Glutamatergic neuron (in vitro differentiated cells): ENCODE data around the gene OXNAD1. TPM values are rescaled to one million over a fixed set of nuclear protein-coding genes. Genes with fewer than 3 reads are reported as not detected.
A peak's percentile ranks its signal among the peaks of the same experiment; 100 is the strongest.

ENCODE experiments used
- DNase-seq: peaks from one replicate; pipeline ENCODE4 v3.0.0; 2022
- H3K27ac Mint-ChIP-seq: one replicate; pipeline ENCODE4 v1.8.0; 2020; ENCODE audit warnings: mild to moderate bottlenecking, mixed read lengths, inconsistent platforms; ENCODE audit not compliant: unreplicated experiment
- H3K27me3 Mint-ChIP-seq: one replicate; pipeline ENCODE4 v1.8.0; 2020; ENCODE audit warnings: mild to moderate bottlenecking, moderate library complexity, mixed read lengths, inconsistent platforms; ENCODE audit not compliant: unreplicated experiment
- H3K36me3 Mint-ChIP-seq: one replicate; pipeline ENCODE4 v1.8.0; 2020; ENCODE audit warnings: mild to moderate bottlenecking, mixed read lengths, inconsistent platforms; ENCODE audit not compliant: unreplicated experiment
- H3K4me1 Mint-ChIP-seq: one replicate; pipeline ENCODE4 v1.8.0; 2020; ENCODE audit warnings: mild to moderate bottlenecking, low read depth, mixed read lengths, inconsistent platforms; ENCODE audit not compliant: unreplicated experiment
- H3K4me3 Mint-ChIP-seq: one replicate; pipeline ENCODE4 v1.8.0; 2020; ENCODE audit warnings: mild to moderate bottlenecking, mixed read lengths, inconsistent platforms; ENCODE audit not compliant: unreplicated experiment
- H3K9me3 Mint-ChIP-seq: one replicate; pipeline ENCODE4 v1.8.0; 2020; ENCODE audit warnings: mild to moderate bottlenecking, moderate library complexity, mixed read lengths, inconsistent platforms; ENCODE audit not compliant: unreplicated experiment
- CTCF ChIP-seq: fragments of 200-600 bp; sonication (generic); IDR thresholded peaks from one replicate; pipeline ENCODE4 v1.5.0; 2021; ENCODE audit not compliant: partially characterized antibody, unreplicated experiment
- total RNA-seq: library from RNA; stranded (reverse); fragmentation: NEBNext Ultra II Directional; extraction: Animal tissue kit (Norgen Biotek cat#: 25700); gene quantifications from one replicate; pipeline ENCODE4 v1.2.1, GENCODE V29; 2021; ENCODE audit not compliant: unreplicated experiment

Gene OXNAD1
- total RNA-seq, 1 donor from 2014 or later = 14.6 TPM

- Mint-ChIP-seq H3K36me3 (no peaks in the 10 kb centered on the region), H3K27ac (no peak overlapping the region), H3K4me3 (no peak overlapping the region), H3K9me3 (no peaks in the 10 kb centered on the region), H3K27me3 (no peaks in the 10 kb centered on the region), H3K4me1 (peaks cover 5% of the 10 kb centered on the region)
- no peak for TF ChIP-seq CTCF
- DNase-seq = no peak
Measured at GRCh38 chr3:16233806-16234205, 31.2 kb upstream of the OXNAD1 start.

GRCh38 chr3:16234281-16234680, 30.7 kb upstream of the OXNAD1 start:
- no peaks in the 10 kb centered on the region for H3K36me3 Mint-ChIP-seq
- H3K4me3 Mint-ChIP-seq = no peak overlapping the region
- no peak overlapping the region for H3K27ac Mint-ChIP-seq
- TF ChIP-seq CTCF = no peak
- DNase-seq = no peak
- H3K9me3 Mint-ChIP-seq = no peaks in the 10 kb centered on the region
- H3K4me1 Mint-ChIP-seq = peaks cover 9% of the 10 kb centered on the region
- no peaks in the 10 kb centered on the region for H3K27me3 Mint-ChIP-seq

- H3K36me3 Mint-ChIP-seq = no peaks in the 10 kb centered on the region
- peaks cover 2% of the 10 kb centered on the region for H3K9me3 Mint-ChIP-seq
- H3K4me3 Mint-ChIP-seq = no peak overlapping the region
- H3K27me3 Mint-ChIP-seq = no peaks in the 10 kb centered on the region
- no peak overlapping the region for H3K27ac Mint-ChIP-seq
- peaks cover 19% of the 10 kb centered on the region for H3K4me1 Mint-ChIP-seq
- no peak for DNase-seq
- TF ChIP-seq CTCF = no peak
Measured at GRCh38 chr3:16236030-16236639, 28.9 kb upstream of the OXNAD1 start.

GRCh38 chr3:16236856-16237393, 28.1 kb upstream of the OXNAD1 start:
- peaks cover 2% of the 10 kb centered on the region for H3K9me3 Mint-ChIP-seq
- H3K36me3 Mint-ChIP-seq = no peaks in the 10 kb centered on the region
- H3K4me1 Mint-ChIP-seq = peaks cover 19% of the 10 kb centered on the region
- no peak for TF ChIP-seq CTCF
- no peak overlapping the region for H3K27ac Mint-ChIP-seq
- no peak overlapping the region for H3K4me3 Mint-ChIP-seq
- H3K27me3 Mint-ChIP-seq = no peaks in the 10 kb centered on the region
- no peak for DNase-seq

GRCh38 chr3:16239086-16239770, 25.8 kb upstream of the OXNAD1 start:
- Mint-ChIP-seq H3K27ac (peak overlapping the region; percentile 82), H3K4me3 (no peak overlapping the region), H3K27me3 (no peaks in the 10 kb centered on the region), H3K4me1 (peaks cover 19% of the 10 kb centered on the region), H3K9me3 (peaks cover 2% of the 10 kb centered on the region), H3K36me3 (no peaks in the 10 kb centered on the region)
- no peak for TF ChIP-seq CTCF
- no peak for DNase-seq
